Measurements from ENCODE around the gene COMP. TPM values are rescaled to one million over a fixed set of nuclear protein-coding genes. Genes with fewer than 3 reads are reported as not detected.

The COMP gene
- total RNA-seq, 1 donor from 2014 or later = not detected

- no peak for DNase-seq (ENCODE audit: low read depth)
Observed at GRCh38 chr19:18795540-18795939, 4.4 kb upstream of the COMP start.

GRCh38 chr19:18794692-18795091 lies 3.6 kb upstream of the COMP start:
- DNase-seq (ENCODE audit: low read depth) = no peak
- H3K4me3 ChIP-seq (ENCODE audit: low read depth, low read length) = no peak overlapping the region
- no peak for TF ChIP-seq CTCF (conservative IDR thresholded peaks at IDR 0.05; ENCODE audit: low read depth, low read length)

More at GRCh38 chr19:18795540-18795939, 4.4 kb upstream of the COMP start:
- TF ChIP-seq CTCF (conservative IDR thresholded peaks at IDR 0.05; ENCODE audit: low read depth, low read length) = no peak
- H3K4me3 ChIP-seq (ENCODE audit: low read depth, low read length) = no peak overlapping the region

GRCh38 chr19:18794029-18794313 lies 2.9 kb upstream of the COMP start:
- no peak overlapping the region for H3K4me3 ChIP-seq (ENCODE audit: low read depth, low read length)
- DNase-seq (ENCODE audit: low read depth) = no peak

GRCh38 chr19:18793144-18794028 lies 2.3 kb upstream of the COMP start:
- DNase-seq (ENCODE audit: low read depth) = no peak

More at GRCh38 chr19:18794029-18794313, 2.9 kb upstream of the COMP start:
- TF ChIP-seq CTCF (conservative IDR thresholded peaks at IDR 0.05; ENCODE audit: low read depth, low read length) = no peak

GRCh38 chr19:18792661-18793060 lies 1.6 kb upstream of the COMP start:
- TF ChIP-seq CTCF (conservative IDR thresholded peaks at IDR 0.05; ENCODE audit: low read depth, low read length) = no peak
- no peak for DNase-seq (ENCODE audit: low read depth)
- H3K4me3 ChIP-seq (ENCODE audit: low read depth, low read length) = no peak overlapping the region

More at GRCh38 chr19:18793144-18794028, 2.3 kb upstream of the COMP start:
- TF ChIP-seq CTCF (conservative IDR thresholded peaks at IDR 0.05; ENCODE audit: low read depth, low read length) = no peak
- no peak overlapping the region for H3K4me3 ChIP-seq (ENCODE audit: low read depth, low read length)

GRCh38 chr19:18791315-18791678 lies 192 bp upstream of the COMP start:
- no peak overlapping the region for H3K4me3 ChIP-seq (ENCODE audit: low read depth, low read length)
- no peak for TF ChIP-seq CTCF (conservative IDR thresholded peaks at IDR 0.05; ENCODE audit: low read depth, low read length)
- no peak for DNase-seq (ENCODE audit: low read depth)

Data from epithelial cell of proximal tubule (primary cell).